ENCODE results near the gene RIPK4. TPM values are rescaled to one million over a fixed set of nuclear protein-coding genes. Genes with fewer than 3 reads are reported as not detected.
"Not testable (repeated sequence)": the region's sequence is repeated elsewhere in the genome, so short reads cannot be mapped to it uniquely, and the experiment has no call there.

Gene RIPK4
- total and polyA plus RNA-seq, 2 donors (not counting 1 experiment from before 2014, with no cell fraction given), result not detected

DNA sequence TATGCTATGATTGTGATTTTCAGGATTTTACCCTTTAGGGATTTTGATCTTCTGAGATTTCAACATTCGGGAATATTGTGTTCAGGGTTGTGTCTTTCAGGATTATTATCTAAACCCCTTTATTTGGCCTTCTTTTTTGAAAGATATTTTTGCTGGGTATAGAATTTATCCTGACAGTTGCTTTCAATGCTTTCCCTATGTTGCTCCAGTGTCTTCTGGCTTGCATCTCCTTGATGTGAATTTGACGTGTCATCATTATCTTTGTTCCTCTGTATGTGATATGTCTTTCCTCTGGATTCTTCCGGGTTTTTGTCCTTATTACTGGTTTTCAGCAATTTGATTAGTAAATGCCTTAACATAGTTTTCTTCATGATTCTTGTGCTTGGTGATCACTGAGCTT, 25.9 kb upstream of the RIPK4 start:
- peaks cover 7% of the 10 kb centered on the region for H3K9me3 Mint-ChIP-seq (ENCODE audit: insufficient read depth)
- Histone ChIP-seq H2AFZ (ENCODE audit: insufficient read depth, low read depth, low read length, poor library complexity, severe bottlenecking) (no peak overlapping the region), H3K27me3 (replicated peaks in 1 of 4; ENCODE audit: control extremely low read depth in 1 of 4, control insufficient read depth in 3 of 4, insufficient read depth in 4 of 4, low read length in 3 of 4) (peaks cover 0 to 3% (median 0%) of the 10 kb centered on the region in 4 experiments), H3K9ac (ENCODE audit: low read length) (no peak overlapping the region), H4K20me1 (ENCODE audit: control insufficient read depth, insufficient read depth, low read length, poor library complexity, severe bottlenecking) (no peaks in the 10 kb centered on the region), H3K4me3 (ENCODE audit: control extremely low read depth in 1 of 5, extremely low read depth in 1 of 5, insufficient read depth in 1 of 5, low read depth in 2 of 5, low read length in 4 of 5) (no peak overlapping the region), H3K4me2 (replicated peaks; ENCODE audit: low read depth, low read length, poor library complexity, severe bottlenecking) (no peak overlapping the region), H3K79me2 (ENCODE audit: control insufficient read depth, insufficient read depth, low read length) (no peaks in the 10 kb centered on the region), H3K9me3 (ENCODE audit: control extremely low read depth in 1 of 3, control insufficient read depth in 2 of 3, insufficient read depth in 1 of 3, low read length in 2 of 3) (peaks cover 8 to 22% (median 10%) of the 10 kb centered on the region in 3 donors), H3K27ac (ENCODE audit: low read length in 2 of 2) (no peak overlapping the region), H3K4me1 (ENCODE audit: control insufficient read depth in 2 of 2, insufficient read depth in 2 of 2, low read length in 2 of 2) (no peaks in the 10 kb centered on the region), H3K36me3 (replicated peaks in 1 of 2; ENCODE audit: control extremely low read depth in 1 of 2, control insufficient read depth in 1 of 2, extremely low read depth in 1 of 2, insufficient read depth in 2 of 2, low read length in 1 of 2) (no peaks in the 10 kb centered on the region)
- H3K27me3 Mint-ChIP-seq, result peaks cover 22% of the 10 kb centered on the region
- no peak overlapping the region for H3K4me3 Mint-ChIP-seq
- no peaks in the 10 kb centered on the region for H3K4me1 Mint-ChIP-seq
- DNase-seq, result no peak
- no CpG with 5 or more reads among the region's 3 CpGs for WGBS (ENCODE audit: insufficient coverage)
- no peak overlapping the region for H3K27ac Mint-ChIP-seq
- ChIA-PET POLR2A (no interaction called here), CTCF (interaction anchor here (0.7 to 1.0 kb wide), 2 partner anchors 21 to 509 kb away, joined by 3 to 4 read pairs; no protein-coding TSS in a partner anchor)
- intact Hi-C loops (cut with micrococcal nuclease), result no loop called here
- ATAC-seq (ENCODE audit: low read depth), result no peak
- TF ChIP-seq, protein P1, sequence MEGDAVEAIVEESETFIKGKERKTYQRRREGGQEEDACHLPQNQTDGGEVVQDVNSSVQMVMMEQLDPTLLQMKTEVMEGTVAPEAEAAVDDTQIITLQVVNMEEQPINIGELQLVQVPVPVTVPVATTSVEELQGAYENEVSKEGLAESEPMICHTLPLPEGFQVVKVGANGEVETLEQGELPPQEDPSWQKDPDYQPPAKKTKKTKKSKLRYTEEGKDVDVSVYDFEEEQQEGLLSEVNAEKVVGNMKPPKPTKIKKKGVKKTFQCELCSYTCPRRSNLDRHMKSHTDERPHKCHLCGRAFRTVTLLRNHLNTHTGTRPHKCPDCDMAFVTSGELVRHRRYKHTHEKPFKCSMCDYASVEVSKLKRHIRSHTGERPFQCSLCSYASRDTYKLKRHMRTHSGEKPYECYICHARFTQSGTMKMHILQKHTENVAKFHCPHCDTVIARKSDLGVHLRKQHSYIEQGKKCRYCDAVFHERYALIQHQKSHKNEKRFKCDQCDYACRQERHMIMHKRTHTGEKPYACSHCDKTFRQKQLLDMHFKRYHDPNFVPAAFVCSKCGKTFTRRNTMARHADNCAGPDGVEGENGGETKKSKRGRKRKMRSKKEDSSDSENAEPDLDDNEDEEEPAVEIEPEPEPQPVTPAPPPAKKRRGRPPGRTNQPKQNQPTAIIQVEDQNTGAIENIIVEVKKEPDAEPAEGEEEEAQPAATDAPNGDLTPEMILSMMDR (IDR thresholded peaks at IDR 0.05), result no peak
- TF ChIP-seq EZH2 (IDR thresholded peaks at IDR 0.05; ENCODE audit: borderline replicate concordance, insufficient read depth, low read depth, low read length, poor library complexity, severe bottlenecking), result no peak

DNA sequence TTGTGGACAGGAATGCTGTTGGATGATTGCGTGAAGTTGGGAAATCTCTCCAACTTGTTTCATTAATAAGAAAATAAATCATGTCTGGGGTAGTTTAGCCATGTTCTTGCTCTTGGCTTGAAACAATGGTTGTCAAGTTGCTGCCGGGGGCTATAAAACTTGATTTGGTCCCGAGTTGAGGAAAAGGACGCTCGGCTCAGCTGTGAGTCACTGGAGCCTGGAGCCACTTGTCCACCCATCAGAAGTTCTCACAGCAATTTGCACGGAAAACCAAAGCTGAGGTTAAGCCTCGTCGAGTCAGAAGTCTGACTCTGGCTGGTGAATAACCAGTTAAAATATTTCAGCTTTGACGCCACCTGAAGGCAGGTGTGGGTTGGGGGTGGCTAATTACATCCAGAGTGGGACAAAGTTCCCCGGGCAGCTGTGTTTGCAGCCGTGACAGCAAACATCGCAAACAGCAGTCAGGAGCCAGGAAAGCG, 19.7 kb upstream of the RIPK4 start:
- Mint-ChIP-seq H3K27me3 (peaks cover 44% of the 10 kb centered on the region), H3K9me3 (ENCODE audit: insufficient read depth) (no peaks in the 10 kb centered on the region), H3K4me3 (no peak overlapping the region), H3K4me1 (no peaks in the 10 kb centered on the region), H3K27ac (no peak overlapping the region)
- ChIA-PET POLR2A (no interaction called here), CTCF (no interaction called here)
- TF ChIP-seq, protein P1 (IDR thresholded peaks at IDR 0.05), result no peak
- TF ChIP-seq EZH2 (IDR thresholded peaks at IDR 0.05; ENCODE audit: borderline replicate concordance, insufficient read depth, low read depth, low read length, poor library complexity, severe bottlenecking), result no peak
- Histone ChIP-seq H4K20me1 (ENCODE audit: control insufficient read depth, insufficient read depth, low read length, poor library complexity, severe bottlenecking) (no peaks in the 10 kb centered on the region), H3K79me2 (ENCODE audit: control insufficient read depth, insufficient read depth, low read length) (no peaks in the 10 kb centered on the region), H3K36me3 (replicated peaks in 1 of 2; ENCODE audit: control extremely low read depth in 1 of 2, control insufficient read depth in 1 of 2, extremely low read depth in 1 of 2, insufficient read depth in 2 of 2, low read length in 1 of 2) (no peaks in the 10 kb centered on the region), H2AFZ (ENCODE audit: insufficient read depth, low read depth, low read length, poor library complexity, severe bottlenecking) (no peak overlapping the region), H3K4me2 (replicated peaks; ENCODE audit: low read depth, low read length, poor library complexity, severe bottlenecking) (no peak overlapping the region), H3K27ac (ENCODE audit: low read length in 2 of 2) (no peak overlapping the region), H3K27me3 (replicated peaks in 1 of 4; ENCODE audit: control extremely low read depth in 1 of 4, control insufficient read depth in 3 of 4, insufficient read depth in 4 of 4, low read length in 3 of 4) (peaks cover 0 to 18% (median 9%) of the 10 kb centered on the region in 4 experiments), H3K4me3 (ENCODE audit: control extremely low read depth in 1 of 5, extremely low read depth in 1 of 5, insufficient read depth in 1 of 5, low read depth in 2 of 5, low read length in 4 of 5) (no peak overlapping the region), H3K9ac (ENCODE audit: low read length) (no peak overlapping the region), H3K9me3 (ENCODE audit: control extremely low read depth in 1 of 3, control insufficient read depth in 2 of 3, insufficient read depth in 1 of 3, low read length in 2 of 3) (peaks cover 0 to under 1% (median under 1%) of the 10 kb centered on the region in 3 donors), H3K4me1 (ENCODE audit: control insufficient read depth in 2 of 2, insufficient read depth in 2 of 2, low read length in 2 of 2) (no peaks in the 10 kb centered on the region)
- no peak for DNase-seq
- ATAC-seq (ENCODE audit: low read depth), result no peak
- 89% methylated on average over 11 of the region's 13 CpGs for WGBS (ENCODE audit: insufficient coverage)
- intact Hi-C loops (cut with micrococcal nuclease), result no loop called here

DNA sequence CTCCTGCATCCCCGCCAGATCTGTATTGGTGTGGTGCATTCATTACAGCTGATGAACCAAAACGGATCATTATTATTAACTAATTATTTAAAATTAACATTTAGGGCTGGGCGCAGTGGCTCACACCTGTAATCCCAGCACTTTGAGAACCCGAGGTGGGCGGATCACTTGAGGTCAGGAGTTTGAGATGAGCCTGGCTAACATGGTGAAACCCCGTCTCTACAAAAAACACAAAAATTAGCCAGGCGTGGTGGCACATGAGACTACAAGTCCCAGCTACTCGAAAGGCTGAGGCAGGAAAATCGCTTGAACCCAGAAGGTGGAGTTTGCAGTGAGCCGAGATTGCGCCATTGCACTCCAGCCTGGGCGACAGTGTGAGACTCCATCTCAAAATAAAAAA, 18.4 kb upstream of the RIPK4 start:
- H3K4me1 ChIP-seq (ENCODE audit: control insufficient read depth in 2 of 2, insufficient read depth in 2 of 2, low read length in 2 of 2); POLR2A ChIA-PET; CTCF ChIA-PET; ATAC-seq (ENCODE audit: low read depth); H3K27ac Mint-ChIP-seq; H3K27ac ChIP-seq (ENCODE audit: low read length in 2 of 2); intact Hi-C loops (cut with micrococcal nuclease); H3K4me1 Mint-ChIP-seq; H3K9me3 Mint-ChIP-seq (ENCODE audit: insufficient read depth); H3K4me3 Mint-ChIP-seq; DNase-seq; H3K9ac ChIP-seq (ENCODE audit: low read length); H3K4me3 ChIP-seq (ENCODE audit: control extremely low read depth in 1 of 5, extremely low read depth in 1 of 5, insufficient read depth in 1 of 5, low read depth in 2 of 5, low read length in 4 of 5); H3K4me2 ChIP-seq (replicated peaks; ENCODE audit: low read depth, low read length, poor library complexity, severe bottlenecking); H3K36me3 ChIP-seq (replicated peaks in 1 of 2; ENCODE audit: control extremely low read depth in 1 of 2, control insufficient read depth in 1 of 2, extremely low read depth in 1 of 2, insufficient read depth in 2 of 2, low read length in 1 of 2); H3K79me2 ChIP-seq (ENCODE audit: control insufficient read depth, insufficient read depth, low read length); H2AFZ ChIP-seq (ENCODE audit: insufficient read depth, low read depth, low read length, poor library complexity, severe bottlenecking); H3K9me3 ChIP-seq (ENCODE audit: control extremely low read depth in 1 of 3, control insufficient read depth in 2 of 3, insufficient read depth in 1 of 3, low read length in 2 of 3); H4K20me1 ChIP-seq (ENCODE audit: control insufficient read depth, insufficient read depth, low read length, poor library complexity, severe bottlenecking): not testable (repeated sequence)
- H3K27me3 ChIP-seq (replicated peaks in 1 of 4; ENCODE audit: control extremely low read depth in 1 of 4, control insufficient read depth in 3 of 4, insufficient read depth in 4 of 4, low read length in 3 of 4), result peaks cover 0 to 22% (median 17%) of the 10 kb centered on the region in 4 experiments
- H3K27me3 Mint-ChIP-seq, result peaks cover 55% of the 10 kb centered on the region
- WGBS (ENCODE audit: insufficient coverage), result 91% methylated on average over 4 of the region's 12 CpGs

All from B cell (primary cell).